IPS DF 6.9 (cell line): ENCODE data around the gene NOL4L.

ENCODE experiments used
- DNase-seq: peaks from one replicate; pipeline ENCODE4 v3.0.0-alpha.2; 2013; ENCODE audit warnings: low read depth, low spot score
- H3K27ac ChIP-seq: one replicate; pipeline ENCODE4 v1.5.1; 2013; ENCODE audit warnings: low read length, control low read depth
- H3K27me3 ChIP-seq: 2 replicates; pipeline ENCODE4 v1.6.1; 2013; ENCODE audit warnings: mild to moderate bottlenecking, low read length; ENCODE audit not compliant: control insufficient read depth, insufficient read depth
- H3K36me3 ChIP-seq: 2 replicates; pipeline ENCODE4 v1.6.1; 2013; ENCODE audit warnings: low read length; ENCODE audit not compliant: control insufficient read depth, insufficient read depth
- H3K4me1 ChIP-seq: 2 replicates; pipeline ENCODE4 v1.6.1; 2013; ENCODE audit warnings: low read length; ENCODE audit not compliant: control insufficient read depth, insufficient read depth
- H3K4me3 ChIP-seq: 2 replicates; pipeline ENCODE4 v1.5.1; 2013; ENCODE audit warnings: mild to moderate bottlenecking, low read length
- H3K9me3 ChIP-seq: 2 replicates; pipeline ENCODE4 v1.6.1; 2013; ENCODE audit warnings: low read length, inconsistent platforms; ENCODE audit not compliant: control insufficient read depth, insufficient read depth
- WGBS: extraction: QIAGEN DNeasy Blood & Tissue Kit; methylation state at CpG from one replicate; pipeline ENCODE4 v1.1.7; 2013; ENCODE audit warnings: mixed read lengths, missing lambda C conversion rate; ENCODE audit not compliant: insufficient read length, insufficient coverage; 5-methylcytosine and 5-hydroxymethylcytosine counted together

Gene NOL4L

GRCh38 chr20:32460231-32460630, 124.9 kb downstream of the NOL4L start:
- no peak overlapping the region for H3K4me3 ChIP-seq
- no CpG with 5 or more reads among the region's 15 CpGs for WGBS
- no peaks in the 10 kb centered on the region for H3K9me3 ChIP-seq
- no peak for DNase-seq
- H3K36me3 ChIP-seq = no peaks in the 10 kb centered on the region; the same call in 1 of the 2 replicates
- H3K27me3 ChIP-seq = no peaks in the 10 kb centered on the region
- no peak overlapping the region for H3K27ac ChIP-seq
- peaks cover 15% of the 10 kb centered on the region for H3K4me1 ChIP-seq

GRCh38 chr20:32458837-32459220, 126.3 kb downstream of the NOL4L start:
- no peak overlapping the region for H3K27ac ChIP-seq
- H3K4me1 ChIP-seq = peaks cover 11% of the 10 kb centered on the region
- no CpG with 5 or more reads among the region's 12 CpGs for WGBS
- no peak overlapping the region for H3K4me3 ChIP-seq
- no peaks in the 10 kb centered on the region; the same call in 1 of the 2 replicates for H3K36me3 ChIP-seq
- H3K27me3 ChIP-seq = no peaks in the 10 kb centered on the region
- DNase-seq = no peak
- no peaks in the 10 kb centered on the region for H3K9me3 ChIP-seq

GRCh38 chr20:32458061-32458836, 126.9 kb downstream of the NOL4L start:
- no peak for DNase-seq
- Histone ChIP-seq H3K36me3 (peaks cover 2% of the 10 kb centered on the region; the same call in 1 of the 2 replicates), H3K27ac (no peak overlapping the region), H3K4me1 (peaks cover 9% of the 10 kb centered on the region), H3K27me3 (no peaks in the 10 kb centered on the region), H3K9me3 (no peaks in the 10 kb centered on the region), H3K4me3 (no peak overlapping the region)
- WGBS = no CpG with 5 or more reads among the region's 10 CpGs

GRCh38 chr20:32457479-32457986, 127.6 kb downstream of the NOL4L start:
- Histone ChIP-seq H3K4me1 (peaks cover 9% of the 10 kb centered on the region), H3K36me3 (peaks cover 9% of the 10 kb centered on the region; the same call in 1 of the 2 replicates), H3K4me3 (peak overlapping the region; percentile 36; the same call in 1 of the 2 replicates), H3K27ac (no peak overlapping the region), H3K27me3 (no peaks in the 10 kb centered on the region), H3K9me3 (no peaks in the 10 kb centered on the region)
- DNase-seq = peak; percentile 66
- WGBS = no CpG with 5 or more reads among the region's 29 CpGs

- no peaks in the 10 kb centered on the region for H3K27me3 ChIP-seq
- H3K4me3 ChIP-seq = peak overlapping the region; percentile 36; the same call in 1 of the 2 replicates
- H3K4me1 ChIP-seq = peaks cover 9% of the 10 kb centered on the region
- peaks cover 13% of the 10 kb centered on the region; the same call in 1 of the 2 replicates for H3K36me3 ChIP-seq
- no CpG with 5 or more reads among the region's 36 CpGs for WGBS
- peak; percentile 37 for DNase-seq
- no peaks in the 10 kb centered on the region for H3K9me3 ChIP-seq
- H3K27ac ChIP-seq = no peak overlapping the region
Observed at GRCh38 chr20:32456869-32457478, 128.2 kb downstream of the NOL4L start.

- no peak overlapping the region for H3K4me3 ChIP-seq
- no peak for DNase-seq
- no CpG with 5 or more reads among the region's 35 CpGs for whole genome bisulfite sequencing
- no peak overlapping the region for H3K27ac ChIP-seq
- no peaks in the 10 kb centered on the region for H3K27me3 ChIP-seq
- peaks cover 9% of the 10 kb centered on the region for H3K4me1 ChIP-seq
- H3K9me3 ChIP-seq = no peaks in the 10 kb centered on the region
- H3K36me3 ChIP-seq = peaks cover 16% of the 10 kb centered on the region; the same call in 1 of the 2 replicates
Observed at GRCh38 chr20:32455901-32456701, 129.0 kb downstream of the NOL4L start.

- no peak overlapping the region for H3K4me3 ChIP-seq
- H3K27me3 ChIP-seq = no peaks in the 10 kb centered on the region
- H3K36me3 ChIP-seq = peaks cover 16% of the 10 kb centered on the region; the same call in 1 of the 2 replicates
- no peak overlapping the region for H3K27ac ChIP-seq
- DNase-seq = no peak
- WGBS = no CpG with 5 or more reads among the region's 12 CpGs
- H3K9me3 ChIP-seq = no peaks in the 10 kb centered on the region
- H3K4me1 ChIP-seq = peaks cover 9% of the 10 kb centered on the region
Observed at GRCh38 chr20:32455171-32455900, 129.8 kb downstream of the NOL4L start.

- WGBS = no CpG with 5 or more reads among the region's 31 CpGs
- Histone ChIP-seq H3K9me3 (no peaks in the 10 kb centered on the region), H3K27ac (no peak overlapping the region), H3K36me3 (peaks cover 16% of the 10 kb centered on the region; the same call in 1 of the 2 replicates), H3K4me3 (no peak overlapping the region), H3K4me1 (peaks cover 9% of the 10 kb centered on the region), H3K27me3 (no peaks in the 10 kb centered on the region)
- no peak for DNase-seq
Observed at GRCh38 chr20:32454164-32455145, 130.7 kb downstream of the NOL4L start.
